Neuronal stem cell (in vitro differentiated cells): ENCODE data around the gene FMO5.
A peak's percentile ranks its signal among the peaks of the same experiment; 100 is the strongest.

Experiments
- DNase-seq: peaks from one replicate; pipeline ENCODE4 v3.0.0-alpha.2; 2013; ENCODE audit warnings: low spot score
- H2AFZ ChIP-seq: one replicate; pipeline ENCODE4 v1.6.1; 2013; ENCODE audit warnings: mild to moderate bottlenecking, low read length, inconsistent platforms
- H2AK5ac ChIP-seq: 2 replicates; pipeline ENCODE4 v1.6.1; 2013; ENCODE audit warnings: low read depth, mild to moderate bottlenecking, inconsistent platforms, low read length, moderate library complexity, mixed read lengths
- H2BK120ac ChIP-seq: 2 replicates; pipeline ENCODE4 v1.6.1; 2013; ENCODE audit warnings: low read depth, mild to moderate bottlenecking, inconsistent platforms, low read length, moderate library complexity, mixed read lengths
- H2BK12ac ChIP-seq: one replicate; pipeline ENCODE4 v1.6.1; 2013; ENCODE audit warnings: low read length, inconsistent platforms
- H2BK15ac ChIP-seq: 2 replicates; pipeline ENCODE4 v1.6.1; 2013; ENCODE audit warnings: mild to moderate bottlenecking, low read length, inconsistent platforms, mixed read lengths
- H2BK5ac ChIP-seq: one replicate; pipeline ENCODE4 v1.6.1; 2013; ENCODE audit warnings: inconsistent platforms, mild to moderate bottlenecking, low read length, moderate library complexity
- H3K14ac ChIP-seq: one replicate; pipeline ENCODE4 v1.6.1; 2013; ENCODE audit warnings: low read length, inconsistent platforms
- H3K18ac ChIP-seq: 2 replicates; pipeline ENCODE4 v1.6.1; 2013; ENCODE audit warnings: low read length, inconsistent platforms
- H3K23ac ChIP-seq: 2 replicates; pipeline ENCODE4 v1.6.1; 2013; ENCODE audit warnings: low read depth, mild to moderate bottlenecking, mixed read lengths, low read length, inconsistent platforms; ENCODE audit not compliant: poor library complexity
- H3K27ac ChIP-seq: replicated peaks from 3 replicates; pipeline ENCODE4 v1.5.1; 2013; ENCODE audit warnings: low read length, inconsistent platforms
- H3K27me3 ChIP-seq, 3 experiments: 2 replicates each; pipeline ENCODE4 v1.6.1; 2013; ENCODE audit warnings: low read length in 3 of 3, mild to moderate bottlenecking in 2 of 3, inconsistent platforms in 1 of 3, low read depth in 1 of 3, mixed read lengths in 1 of 3, moderate library complexity in 1 of 3; ENCODE audit not compliant: control insufficient read depth in 3 of 3, insufficient read depth in 3 of 3
- H3K36me3 ChIP-seq, 2 donors: replicated peaks in 1 of 2; 2 replicates each; pipeline ENCODE4 v1.6.1; 2013; ENCODE audit warnings: low read length in 2 of 2; ENCODE audit not compliant: control insufficient read depth in 2 of 2, insufficient read depth in 2 of 2
- H3K4ac ChIP-seq: 2 replicates; pipeline ENCODE4 v1.6.1; 2013; ENCODE audit warnings: inconsistent platforms, mild to moderate bottlenecking, low read length, moderate library complexity
- H3K4me1 ChIP-seq, 2 donors: 1 replicate in 1 of 2; 2 replicates in 1 of 2; pipeline ENCODE4 v1.6.1; 2013; ENCODE audit warnings: low read length in 2 of 2, low read depth in 1 of 2; ENCODE audit not compliant: control insufficient read depth in 2 of 2, insufficient read depth in 1 of 2
- H3K4me2 ChIP-seq: one replicate; pipeline ENCODE4 v1.6.1; 2013; ENCODE audit warnings: mild to moderate bottlenecking, low read length, inconsistent platforms; ENCODE audit not compliant: insufficient read depth, poor library complexity, severe bottlenecking
- H3K4me3 ChIP-seq, 2 donors: 2 replicates each; pipeline ENCODE4 v1.5.1; 2013; ENCODE audit warnings: low read length in 2 of 2, mild to moderate bottlenecking in 2 of 2, inconsistent platforms in 1 of 2, moderate library complexity in 1 of 2
- H3K79me1 ChIP-seq: one replicate; pipeline ENCODE4 v1.6.1; 2013; ENCODE audit warnings: low read depth, mild to moderate bottlenecking, inconsistent platforms, low read length, moderate library complexity
- H3K9ac ChIP-seq: one replicate; pipeline ENCODE4 v1.6.1; 2013; ENCODE audit warnings: mild to moderate bottlenecking, low read depth, low read length, inconsistent platforms; ENCODE audit not compliant: poor library complexity
- H3K9me3 ChIP-seq, 2 donors: replicated peaks in 1 of 2; 2 replicates each; pipeline versions ENCODE3 to v1.6.1; 2013; ENCODE audit warnings: low read length in 2 of 2, mild to moderate bottlenecking in 2 of 2, inconsistent platforms in 1 of 2, low read depth in 1 of 2, mixed read lengths in 1 of 2, moderate library complexity in 1 of 2; ENCODE audit not compliant: control insufficient read depth in 2 of 2, insufficient read depth in 1 of 2
- H4K8ac ChIP-seq: one replicate; pipeline ENCODE4 v1.6.1; 2013; ENCODE audit warnings: low read depth, mild to moderate bottlenecking, inconsistent platforms, low read length, moderate library complexity
- H4K91ac ChIP-seq: one replicate; pipeline ENCODE4 v1.6.1; 2013; ENCODE audit warnings: low read length, low read depth, mild to moderate bottlenecking, inconsistent platforms; ENCODE audit not compliant: poor library complexity
- WGBS, 2 donors: extraction: QIAGEN DNeasy Blood & Tissue Kit; methylation state at CpG; one replicate each; pipeline ENCODE4 v1.1.7; 2013; ENCODE audit warnings: missing lambda C conversion rate in 2 of 2, mixed read lengths in 1 of 2; ENCODE audit not compliant: insufficient read length in 2 of 2, insufficient replicate concordance in 1 of 2; ENCODE audit errors: extremely low coverage in 2 of 2; 5-methylcytosine and 5-hydroxymethylcytosine counted together

FMO5 gene

DNA sequence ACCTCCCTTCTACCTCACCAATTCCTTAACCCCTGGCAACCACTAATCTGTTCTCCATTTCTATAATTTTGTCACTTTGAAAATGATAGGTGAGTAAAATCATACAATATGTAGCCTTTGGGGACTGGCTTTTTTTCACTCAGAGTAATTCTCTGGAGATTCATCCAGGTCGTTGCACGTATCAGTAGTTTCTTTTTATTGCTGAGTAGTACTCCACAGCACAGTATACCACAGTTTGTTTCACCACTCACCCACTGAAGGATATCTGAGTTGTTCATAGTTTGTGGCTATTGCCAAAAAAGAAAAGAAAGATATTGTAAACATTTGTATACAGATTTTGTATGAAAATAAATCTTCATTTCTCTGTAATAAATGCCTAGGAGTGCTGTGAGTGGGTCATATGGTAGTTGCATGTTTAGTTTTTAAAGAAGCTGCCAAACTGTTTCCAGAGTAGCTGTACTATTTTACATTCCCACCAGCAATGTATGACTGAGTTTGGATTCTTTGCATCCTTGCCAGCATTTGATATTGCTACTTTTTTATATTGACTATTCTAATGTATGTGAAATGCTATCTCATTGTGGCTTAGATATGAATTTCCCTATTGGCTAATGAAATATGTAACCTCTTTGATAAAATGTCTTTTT lies 21.0 kb upstream of the FMO5 start:
- Histone ChIP-seq H2AK5ac (no peak overlapping the region), H3K4me2 (no peak overlapping the region), H3K27me3 (peaks cover 0 to 2% (median 0%) of the 10 kb centered on the region in 3 experiments), H3K4me1 (peaks cover 3 to 9% of the 10 kb centered on the region in 2 donors), H4K8ac (no peak overlapping the region), H3K4ac (no peak overlapping the region), H2BK15ac (no peak overlapping the region), H2BK12ac (no peak overlapping the region), H3K79me1 (peaks cover 4% of the 10 kb centered on the region), H3K9me3 (peaks cover 0 to 20% of the 10 kb centered on the region in 2 donors), H3K23ac (no peak overlapping the region), H3K18ac (no peak overlapping the region), H3K14ac (no peak overlapping the region), H3K4me3 (no peak overlapping the region), H3K36me3 (peaks cover 4 to 6% of the 10 kb centered on the region in 2 donors), H2BK5ac (no peak overlapping the region), H4K91ac (no peak overlapping the region), H2BK120ac (no peak overlapping the region), H3K9ac (no peak overlapping the region), H2AFZ (no peak overlapping the region), H3K27ac (no peak overlapping the region)
- no CpG with 5 or more reads among the region's 2 CpGs for WGBS, 2 donors
- DNase-seq = no peak

DNA sequence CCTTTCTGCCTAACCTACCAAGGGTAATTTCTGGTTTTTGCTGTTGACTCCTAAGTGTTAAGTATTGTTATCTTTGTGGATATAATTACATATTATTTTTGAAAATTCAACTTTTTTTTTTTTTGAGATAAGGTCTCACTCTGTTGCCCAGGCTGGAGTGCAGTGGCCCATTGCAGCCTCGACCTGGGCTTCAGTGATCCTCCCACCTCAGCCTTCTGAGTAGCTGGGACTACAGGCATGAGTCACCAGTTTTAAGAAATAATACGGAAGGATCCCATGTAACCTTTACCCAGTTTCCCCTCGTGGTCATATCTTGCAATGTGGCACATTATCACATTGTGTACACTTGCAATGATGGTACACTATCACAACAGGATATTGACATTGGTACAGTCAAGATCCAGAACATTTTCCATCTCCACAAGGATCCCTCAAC lies 20.5 kb upstream of the FMO5 start:
- Histone ChIP-seq H3K4ac (no peak overlapping the region), H3K9me3 (peaks cover 0 to 20% of the 10 kb centered on the region in 2 donors), H3K18ac (no peak overlapping the region), H2AFZ (no peak overlapping the region), H3K9ac (no peak overlapping the region), H3K27ac (no peak overlapping the region), H3K14ac (no peak overlapping the region), H2BK15ac (no peak overlapping the region), H2AK5ac (no peak overlapping the region), H2BK5ac (no peak overlapping the region), H3K4me1 (peaks cover 3 to 10% of the 10 kb centered on the region in 2 donors), H3K4me3 (no peak overlapping the region), H3K36me3 (peaks cover 4 to 6% of the 10 kb centered on the region in 2 donors), H3K27me3 (peaks cover 0 to 2% (median 0%) of the 10 kb centered on the region in 3 experiments), H3K23ac (no peak overlapping the region), H2BK12ac (no peak overlapping the region), H3K79me1 (peaks cover 4% of the 10 kb centered on the region), H4K91ac (no peak overlapping the region), H4K8ac (no peak overlapping the region), H3K4me2 (no peak overlapping the region), H2BK120ac (no peak overlapping the region)
- no peak for DNase-seq
- WGBS, 2 donors = no CpG with 5 or more reads among the region's 3 CpGs

GRCh38 chr1:147245129-147245528 lies 20.0 kb upstream of the FMO5 start:
- no peak overlapping the region for H2BK12ac ChIP-seq
- no peak overlapping the region for H3K4ac ChIP-seq
- no peak overlapping the region for H3K4me2 ChIP-seq
- no peak overlapping the region for H3K23ac ChIP-seq
- no peak overlapping the region for H4K8ac ChIP-seq
- H2AK5ac ChIP-seq = no peak overlapping the region
- no peak overlapping the region for H2BK5ac ChIP-seq
- no peak overlapping the region for H2BK15ac ChIP-seq
- H3K36me3 ChIP-seq = peaks cover 4 to 6% of the 10 kb centered on the region in 2 donors
- peaks cover 4% of the 10 kb centered on the region for H3K79me1 ChIP-seq
- H3K4me1 ChIP-seq = peaks cover 3 to 11% of the 10 kb centered on the region in 2 donors
- no CpG with 5 or more reads among the region's 6 CpGs for WGBS, 2 donors
- no peak overlapping the region for H3K9ac ChIP-seq
- no peak overlapping the region for H3K18ac ChIP-seq
- H2AFZ ChIP-seq = no peak overlapping the region
- no peak overlapping the region for H4K91ac ChIP-seq
- H3K4me3 ChIP-seq = no peak overlapping the region
- DNase-seq = no peak
- H3K27ac ChIP-seq = no peak overlapping the region
- H2BK120ac ChIP-seq = no peak overlapping the region
- H3K27me3 ChIP-seq = peaks cover 0 to 2% (median 0%) of the 10 kb centered on the region in 3 experiments
- H3K9me3 ChIP-seq = peaks cover 0 to 17% of the 10 kb centered on the region in 2 donors
- H3K14ac ChIP-seq = no peak overlapping the region

DNA sequence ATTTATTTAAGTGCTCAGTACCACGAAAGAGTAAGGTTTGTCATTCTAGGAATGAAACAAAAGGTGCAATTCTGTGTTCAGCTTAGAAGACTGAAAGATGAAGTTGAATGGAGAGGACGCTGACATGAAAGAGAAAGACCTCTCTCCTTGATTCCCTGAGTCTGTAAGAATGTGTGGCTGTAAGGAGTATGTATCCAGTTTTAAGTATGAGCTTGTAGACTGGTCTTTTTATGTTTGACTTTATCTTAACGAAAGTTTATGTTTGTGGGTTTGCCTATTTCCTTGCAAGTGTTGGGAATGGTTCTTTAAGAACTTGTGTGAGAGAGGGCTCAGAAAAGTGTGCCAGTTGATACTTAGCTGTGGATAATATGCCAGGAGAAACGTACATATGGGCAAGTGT lies 18.7 kb upstream of the FMO5 start:
- Histone ChIP-seq H3K18ac (no peak overlapping the region), H3K4ac (no peak overlapping the region), H3K4me1 (peaks cover 3 to 11% of the 10 kb centered on the region in 2 donors), H4K8ac (no peak overlapping the region), H2BK5ac (no peak overlapping the region), H3K14ac (no peak overlapping the region), H3K27me3 (peaks cover 0 to 2% (median 0%) of the 10 kb centered on the region in 3 experiments), H3K23ac (no peak overlapping the region), H3K9me3 (peaks cover 0 to 14% of the 10 kb centered on the region in 2 donors), H3K27ac (no peak overlapping the region), H2BK12ac (no peak overlapping the region), H3K9ac (no peak overlapping the region), H2AFZ (peak overlapping the region; percentile 98), H3K4me3 (peak overlapping the region in 1 of 2 donors; percentile 76), H3K4me2 (peak overlapping the region; percentile 46), H3K36me3 (peaks cover 4 to 6% of the 10 kb centered on the region in 2 donors), H2BK15ac (no peak overlapping the region), H2AK5ac (no peak overlapping the region), H4K91ac (no peak overlapping the region), H2BK120ac (no peak overlapping the region), H3K79me1 (peaks cover 4% of the 10 kb centered on the region)
- WGBS, 2 donors = no CpG with 5 or more reads among the region's 4 CpGs
- no peak for DNase-seq
